NCI-H510A (cell line): Measurements from ENCODE around the gene PLEKHG5.

Experiments
- DNase-seq: peaks from one replicate; lab custom pipeline; 2025; lab: John Stamatoyannopoulos, UW

Gene PLEKHG5

DNA sequence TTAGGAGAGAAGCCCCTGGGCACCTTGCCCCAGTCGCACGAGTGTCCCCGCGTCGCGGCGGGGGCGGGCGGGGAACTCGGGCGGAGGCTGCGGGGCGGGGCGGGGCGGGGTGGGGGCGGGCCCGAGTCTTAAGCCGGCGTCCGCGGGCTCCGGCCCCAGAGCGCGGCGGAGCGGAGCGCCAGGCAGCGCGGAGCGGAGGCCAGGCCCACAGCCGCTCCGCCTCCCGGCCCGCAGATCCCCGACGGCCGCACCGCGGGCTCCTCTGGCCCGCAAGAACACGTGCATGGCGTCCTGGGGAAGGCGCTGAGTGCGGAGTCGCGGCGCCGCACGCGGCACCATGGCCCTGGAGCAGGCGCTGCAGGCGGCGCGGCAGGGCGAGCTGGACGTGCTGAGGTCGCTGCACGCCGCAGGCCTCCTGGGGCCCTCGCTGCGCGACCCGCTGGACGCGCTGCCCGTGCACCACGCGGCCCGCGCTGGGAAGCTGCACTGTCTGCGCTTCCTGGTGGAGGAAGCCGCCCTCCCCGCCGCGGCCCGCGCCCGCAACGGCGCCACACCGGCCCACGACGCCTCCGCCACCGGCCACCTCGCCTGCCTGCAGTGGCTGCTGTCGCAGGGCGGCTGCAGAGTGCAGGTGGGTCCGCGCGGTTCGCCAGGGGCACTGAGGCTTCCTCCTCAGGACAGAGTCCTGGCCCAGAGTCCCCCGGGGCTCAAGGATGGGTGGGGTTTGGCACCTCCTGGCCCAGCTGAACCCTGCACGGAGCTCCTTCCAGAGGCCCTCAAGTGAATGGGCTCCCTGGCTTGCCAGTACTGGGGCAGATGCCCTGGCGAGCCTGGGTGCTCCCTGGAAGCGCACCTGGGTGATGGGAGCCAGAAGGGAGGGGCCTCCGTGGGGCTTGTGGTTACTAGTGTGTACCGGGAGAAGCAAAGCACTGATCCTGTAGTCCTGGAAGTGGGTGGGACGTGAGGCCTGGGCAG, 66.6 kb downstream of the PLEKHG5 start, which contains the start of gene ESPN:
Gene ESPN, plus strand, starts transcription at position 158 of the 975 bp plus-strand sequence. Its CDS starts 180 bp downstream, at position 338.
- no peak for DNase-seq

DNA sequence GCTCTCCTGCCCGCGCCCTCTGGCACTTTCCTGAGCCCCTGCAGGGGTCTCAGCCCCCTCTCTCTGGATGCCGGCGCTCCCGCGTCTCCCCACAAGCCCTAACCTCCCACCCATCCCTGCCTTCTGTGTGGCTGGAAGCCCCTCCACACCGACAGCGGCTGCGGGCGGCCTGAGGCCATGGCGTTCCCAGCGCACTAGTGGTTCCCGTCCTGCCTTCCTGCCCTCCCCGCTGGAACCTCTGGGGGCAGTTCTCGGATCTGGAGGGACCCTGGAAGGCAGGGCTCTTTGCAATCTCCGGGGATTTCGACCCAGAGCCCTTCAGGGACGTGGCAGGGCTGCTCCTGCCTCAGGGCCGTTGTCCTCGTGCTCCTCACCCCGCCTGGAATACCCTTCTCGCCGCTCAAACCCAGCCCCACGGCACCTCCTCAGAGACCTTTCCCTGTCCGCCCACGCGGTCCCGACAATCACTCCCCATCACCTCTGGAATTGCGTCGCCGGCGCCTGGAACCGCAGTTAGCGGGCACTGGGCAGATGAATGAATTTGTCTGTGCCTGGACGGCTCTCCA, 67.4 kb downstream of the PLEKHG5 start:
- no peak for DNase-seq

DNA sequence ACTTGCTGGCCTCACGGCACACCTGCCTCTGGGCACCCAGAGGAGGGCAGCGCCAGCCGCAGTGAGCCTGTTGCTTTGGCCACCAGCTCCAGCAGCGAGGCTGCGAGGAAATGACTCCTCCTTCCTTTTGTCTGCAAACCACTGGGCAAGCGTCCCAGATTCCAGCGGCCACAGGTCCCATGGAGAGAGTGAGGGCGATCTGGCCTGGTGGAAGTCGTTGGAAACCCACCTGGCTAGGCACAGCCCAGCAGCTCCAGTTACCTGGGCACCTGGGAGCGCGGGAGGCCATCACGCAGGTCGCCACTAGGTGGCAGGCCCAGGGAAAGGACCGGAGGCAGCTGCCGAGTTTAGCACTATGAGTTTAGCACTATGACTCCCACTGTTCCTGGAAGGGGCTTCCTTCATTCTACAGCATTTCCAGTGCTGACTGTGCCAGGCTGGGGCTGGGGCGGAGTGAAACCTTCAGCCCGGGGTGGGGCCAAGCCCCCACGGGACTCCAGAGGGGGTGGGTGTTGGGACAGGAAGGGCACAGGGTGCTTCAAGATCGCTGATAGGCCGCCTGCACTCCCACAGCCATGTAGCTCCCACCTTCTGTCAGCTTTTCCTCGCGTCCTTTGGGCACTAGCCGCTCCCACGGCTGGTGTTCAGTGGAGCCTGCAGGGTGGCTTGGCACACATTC, 68.0 kb downstream of the PLEKHG5 start:
- DNase-seq, result peak; percentile 79

DNA sequence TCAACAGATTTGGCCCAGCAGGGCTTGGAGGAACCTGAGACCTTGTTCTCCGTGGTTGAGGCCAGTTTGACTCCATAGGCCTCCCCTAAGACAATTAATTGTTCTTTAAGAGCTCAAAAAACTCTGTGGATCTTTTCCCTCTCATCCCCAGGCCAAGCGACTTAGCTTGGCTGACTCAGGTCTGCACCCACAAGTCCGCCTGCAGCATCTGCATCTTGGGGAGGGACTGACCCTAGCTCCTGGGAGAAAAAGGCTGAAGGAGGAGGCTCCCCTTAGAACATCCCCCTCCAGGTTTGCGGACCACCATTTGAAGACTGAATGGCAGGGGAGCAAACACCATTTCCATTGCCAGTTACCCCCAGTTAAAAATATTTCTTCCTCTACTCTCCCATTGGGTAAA, 70.2 kb downstream of the PLEKHG5 start:
- no peak for DNase-seq

DNA sequence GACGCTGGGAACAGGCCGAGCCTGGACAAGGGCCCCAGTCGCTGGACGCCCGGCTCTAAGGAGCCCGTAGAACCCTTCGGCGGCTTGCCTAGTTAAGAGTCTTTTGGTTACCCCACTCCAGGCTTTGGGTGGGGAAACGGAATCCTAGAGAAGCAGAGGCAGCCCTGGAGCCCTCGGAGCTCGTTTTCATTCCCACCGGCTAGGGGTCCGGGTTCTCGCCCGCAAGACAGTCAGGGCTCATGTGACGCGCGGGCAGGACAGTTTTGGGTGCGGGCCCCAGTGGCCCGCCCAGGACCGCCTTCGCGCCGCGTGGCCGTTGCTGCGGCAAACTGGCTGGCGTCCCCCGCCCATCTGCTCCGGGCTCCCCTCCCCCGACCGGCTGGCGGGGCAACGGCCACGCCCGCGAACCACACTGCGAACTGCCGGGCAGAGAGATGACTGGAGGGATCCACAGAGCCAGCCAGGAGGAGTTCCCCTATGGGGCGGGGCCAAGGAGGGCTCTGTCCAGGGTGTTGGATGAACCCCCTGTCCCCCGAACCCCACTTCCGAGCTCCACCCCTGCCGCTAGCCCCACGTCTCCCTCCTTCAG, 70.9 kb downstream of the PLEKHG5 start:
- DNase-seq, result no peak

DNA sequence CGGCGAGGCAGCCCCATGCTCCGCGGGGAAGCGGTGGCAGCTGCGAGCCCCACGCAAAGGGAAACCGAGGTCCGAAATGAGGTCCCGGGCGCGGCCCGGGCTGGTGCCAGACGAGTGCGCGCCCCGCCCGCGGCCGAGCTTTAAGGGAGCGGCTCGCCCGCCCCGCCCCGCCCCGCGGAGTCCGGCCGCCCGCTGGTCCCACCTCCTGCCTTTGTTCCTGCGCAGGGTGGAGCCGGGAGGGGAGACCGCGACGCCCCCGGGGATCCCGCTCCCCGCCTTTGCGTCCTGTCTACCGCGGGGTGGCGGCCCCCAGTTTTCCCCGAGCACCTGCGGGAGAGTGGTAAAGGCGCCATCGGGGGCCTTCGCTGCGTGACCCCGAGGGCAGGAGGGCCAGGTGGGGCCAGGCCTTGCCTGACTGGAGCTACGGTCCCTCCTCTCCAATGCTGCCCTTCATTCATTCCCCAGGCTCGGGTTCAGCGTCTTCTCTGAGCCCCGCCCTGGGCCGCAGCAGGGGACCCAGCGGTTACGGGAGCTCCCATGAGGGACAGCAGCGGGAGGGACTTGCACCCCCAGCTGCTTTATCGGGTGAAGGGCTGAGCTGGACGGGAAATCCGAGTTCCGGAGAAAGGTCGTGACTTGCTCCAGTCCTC, 71.5 kb downstream of the PLEKHG5 start, which contains the start of gene HES2:
Gene HES2, minus strand, starts transcription at position 116 of the 650 bp plus-strand sequence. Its CDS starts 99 bp downstream, at position 17.
- DNase-seq, result no peak

DNA sequence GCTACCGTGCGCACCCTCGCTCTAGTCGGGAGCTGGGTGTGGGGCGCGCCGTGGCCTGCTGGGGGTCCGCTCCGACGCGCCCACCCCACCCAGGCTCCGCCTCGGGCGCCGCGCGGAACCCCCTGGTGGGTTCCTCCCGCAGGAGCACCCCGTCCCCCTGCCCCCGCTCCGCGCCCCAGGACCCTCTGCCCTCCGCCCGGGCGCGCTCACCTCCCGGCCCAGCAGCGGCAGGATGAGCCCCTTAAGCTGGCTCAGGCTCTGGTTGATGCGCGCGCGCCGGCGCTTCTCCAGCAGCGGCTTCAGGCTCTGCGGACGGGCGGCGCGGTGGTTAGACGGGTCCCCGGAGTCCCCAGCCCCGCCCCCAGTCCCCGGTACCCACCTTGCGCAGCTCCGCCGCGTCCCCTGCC, 72.1 kb downstream of the PLEKHG5 start:
- peak; percentile 71 for DNase-seq

DNA sequence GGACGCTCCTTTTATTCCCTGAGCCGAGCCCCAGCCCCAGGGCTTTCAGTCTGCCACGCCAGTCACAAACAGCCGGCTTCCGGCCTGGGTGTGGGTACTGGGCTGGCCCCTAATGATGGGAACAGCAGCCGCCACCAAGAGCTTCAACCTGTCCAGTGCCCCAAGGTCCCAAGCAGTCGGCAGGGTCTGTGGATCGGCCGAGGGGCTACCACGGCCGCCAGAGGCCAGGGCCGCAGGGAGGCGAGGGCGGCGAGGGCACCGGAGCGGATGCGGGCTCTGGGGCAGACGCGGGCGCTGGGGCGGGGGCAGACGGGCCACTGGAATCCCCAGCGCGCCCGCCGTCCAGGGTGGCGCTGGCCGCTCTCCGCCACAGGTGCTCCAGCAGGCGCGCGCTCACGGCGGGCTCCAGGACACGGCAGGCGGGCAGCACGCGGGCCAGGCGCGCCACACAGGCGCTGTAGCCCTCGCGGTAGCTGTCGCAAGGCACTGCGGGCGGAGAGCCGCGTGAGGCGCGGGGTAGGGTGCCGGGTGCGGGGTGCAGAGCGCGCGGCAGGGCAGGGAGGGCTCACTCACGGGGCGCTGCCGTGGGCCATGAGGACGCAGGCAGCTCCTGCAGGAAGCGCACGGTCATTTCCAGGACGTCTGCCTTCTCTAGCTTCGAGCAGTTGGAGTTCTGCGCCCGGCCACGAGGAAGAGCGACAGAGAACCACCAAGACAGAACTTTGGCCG, 72.6 kb downstream of the PLEKHG5 start:
- no peak for DNase-seq

DNA sequence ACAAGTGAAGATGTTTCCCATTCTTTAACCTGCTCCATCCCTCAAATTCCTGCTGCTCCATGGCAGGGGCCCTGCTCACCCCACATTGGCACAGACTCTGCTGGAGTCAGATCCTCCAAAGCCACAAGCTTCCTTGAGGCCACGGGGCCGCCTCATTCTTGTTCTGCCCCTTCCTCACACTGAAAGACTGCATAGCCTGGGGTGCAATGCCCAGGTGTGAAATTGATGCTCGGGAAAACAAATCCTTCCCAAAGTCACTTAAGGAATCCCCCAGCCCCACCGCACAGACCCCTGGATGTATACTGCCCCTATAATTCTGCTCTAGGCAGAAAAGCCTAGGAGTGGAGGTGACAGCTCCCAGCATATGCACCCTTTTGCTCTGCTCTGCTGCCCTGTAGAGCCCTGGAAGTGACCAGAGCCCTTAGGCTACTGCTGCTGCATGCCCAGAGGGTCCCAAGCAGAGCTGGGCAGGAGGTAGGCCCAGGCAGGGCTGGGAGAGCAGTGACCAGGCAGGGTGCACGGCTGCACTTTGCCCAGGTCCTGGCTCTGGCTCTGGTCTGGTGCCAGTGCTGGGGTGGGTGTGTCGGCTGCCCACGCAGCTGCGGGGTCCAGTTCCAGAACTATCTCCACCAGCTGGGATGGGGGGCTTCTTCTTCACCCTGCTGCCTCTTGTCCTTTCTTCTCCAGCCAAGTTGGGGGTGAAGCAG, 73.4 kb downstream of the PLEKHG5 start:
- DNase-seq, result no peak
